ENCODE measurements around the gene SERAC1. TPM values are rescaled to one million over a fixed set of nuclear protein-coding genes. Genes with fewer than 3 reads are reported as not detected.

The SERAC1 gene
- total RNA-seq = 12.3 and 20.2 TPM in 2 replicates

DNA sequence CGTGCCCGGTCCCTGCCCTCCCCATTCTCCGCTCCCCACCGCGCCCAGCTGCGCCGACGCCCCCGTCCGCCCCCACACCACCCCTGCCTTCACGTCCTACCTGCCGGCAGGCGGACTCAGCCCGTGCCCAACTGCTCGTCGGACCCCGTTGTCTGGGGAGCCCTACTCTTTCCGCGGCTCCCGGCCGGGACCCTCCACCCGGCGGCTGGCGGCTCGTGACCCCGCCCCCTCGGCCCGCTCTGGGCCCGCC lies at the start of gene SERAC1:
Gene SERAC1, minus strand, starts transcription at position 223 of the 250 bp plus-strand sequence. CDS start 9,899 bp downstream, outside the sequence.

Other genes starting within 250 kb of the SERAC1 start
- 9.2 and 12.3 TPM in 2 replicates for gene SYNJ2, start 186.4 kb downstream of the SERAC1 start, total RNA-seq
- gene GTF2H5, start 88 bp upstream of the SERAC1 start, total RNA-seq = 4.5 and 4.8 TPM in 2 replicates
- 158 and 178 TPM in 2 replicates for gene TULP4, start 144.2 kb upstream of the SERAC1 start, total RNA-seq

Data from nasal cavity respiratory epithelium epithelial cell of viscerocranial mucosa (primary cell).